NK-92 (cell line): ENCODE data around the gene NTF3.

Experiments
- DNase-seq: peaks from one replicate; lab custom pipeline; 2025; ENCODE audit not compliant: unreplicated experiment; lab: John Stamatoyannopoulos, UW

NTF3 gene

DNA sequence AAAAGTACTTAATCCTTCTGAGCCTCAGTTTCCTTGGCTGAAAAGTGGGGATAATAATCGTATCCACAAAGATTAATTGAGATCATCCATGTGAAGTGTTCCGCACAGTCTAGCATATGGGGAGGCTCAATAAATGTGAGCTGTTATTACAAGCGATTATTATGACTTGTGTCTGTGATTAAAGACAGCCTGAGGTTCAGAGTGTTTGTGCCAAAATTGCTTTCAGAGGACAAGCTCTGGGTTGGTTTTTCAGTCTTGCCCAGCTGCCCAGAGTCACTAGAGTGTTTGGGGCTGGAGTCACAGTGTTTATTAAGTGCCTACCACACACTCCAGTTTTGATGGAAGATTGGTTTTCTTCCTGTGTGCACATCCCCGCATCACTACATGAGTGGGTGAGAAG, 53.5 kb downstream of the NTF3 start:
- no peak for DNase-seq

DNA sequence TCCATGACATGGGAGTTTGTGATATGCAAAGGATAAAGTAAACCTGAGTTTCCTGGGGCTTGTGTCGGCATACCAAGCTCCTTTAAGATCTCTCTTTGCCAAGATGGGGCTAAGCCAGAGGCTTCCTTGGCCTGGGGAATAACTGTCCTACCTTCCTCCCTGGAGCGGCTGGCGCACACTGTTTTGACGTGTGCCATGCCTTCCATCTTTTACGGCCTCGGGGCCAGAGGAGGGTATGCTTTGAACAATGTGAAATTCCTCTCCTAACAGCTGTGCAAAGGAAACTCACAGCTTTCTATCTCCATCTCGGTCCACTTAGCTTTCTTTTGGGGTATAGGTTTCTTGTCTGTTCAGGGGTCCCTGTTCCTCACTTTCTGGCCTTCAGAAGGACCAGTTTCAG, 55.2 kb downstream of the NTF3 start:
- DNase-seq, result no peak

DNA sequence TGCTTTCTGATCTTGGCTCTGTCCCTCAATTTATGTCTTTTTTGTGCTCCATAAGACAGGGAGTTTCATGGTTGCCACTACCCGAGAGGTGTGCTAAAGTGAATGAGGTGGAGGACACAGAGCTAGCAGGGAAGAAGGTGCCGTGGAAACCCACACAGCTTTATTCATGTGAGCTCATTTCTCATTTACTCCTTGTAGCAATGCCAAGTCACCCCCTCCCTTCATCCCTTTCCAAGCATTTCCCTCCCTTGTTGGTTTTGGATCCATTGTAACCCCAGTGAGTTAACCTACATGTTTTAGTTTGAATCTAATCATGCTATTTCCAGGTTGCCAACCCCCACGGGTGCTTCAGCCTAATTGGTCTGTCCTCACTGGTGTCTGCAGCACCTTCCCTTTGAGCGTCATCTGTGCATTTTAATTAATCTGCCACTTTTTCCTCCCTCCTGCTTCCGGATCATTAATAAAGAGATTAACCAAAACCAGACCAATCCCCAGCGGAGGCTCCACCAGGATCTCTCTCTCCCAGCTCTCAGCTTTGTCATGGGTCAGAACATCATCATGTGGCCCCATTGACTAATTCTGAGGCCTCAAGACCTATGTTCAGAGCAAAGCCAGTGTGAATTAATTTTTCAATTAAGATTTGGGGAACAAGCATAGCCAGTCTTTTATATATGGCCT, 56.2 kb downstream of the NTF3 start:
- DNase-seq, result no peak

DNA sequence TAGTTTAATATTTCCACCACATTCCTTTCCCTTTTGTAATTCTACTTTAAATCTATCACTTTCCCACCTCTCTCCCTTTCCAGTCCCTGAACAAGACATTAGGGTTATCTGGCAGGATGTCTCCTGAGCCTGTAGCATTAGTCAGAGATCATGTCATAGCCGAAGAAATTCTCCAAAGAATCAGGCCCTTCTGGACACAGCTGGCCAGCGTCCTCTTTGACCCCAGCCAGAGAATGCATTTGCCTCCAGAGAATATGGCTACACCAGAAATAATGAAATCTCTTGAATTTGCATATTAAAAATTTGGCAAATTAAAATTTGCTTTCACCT, 56.7 kb downstream of the NTF3 start:
- no peak for DNase-seq

DNA sequence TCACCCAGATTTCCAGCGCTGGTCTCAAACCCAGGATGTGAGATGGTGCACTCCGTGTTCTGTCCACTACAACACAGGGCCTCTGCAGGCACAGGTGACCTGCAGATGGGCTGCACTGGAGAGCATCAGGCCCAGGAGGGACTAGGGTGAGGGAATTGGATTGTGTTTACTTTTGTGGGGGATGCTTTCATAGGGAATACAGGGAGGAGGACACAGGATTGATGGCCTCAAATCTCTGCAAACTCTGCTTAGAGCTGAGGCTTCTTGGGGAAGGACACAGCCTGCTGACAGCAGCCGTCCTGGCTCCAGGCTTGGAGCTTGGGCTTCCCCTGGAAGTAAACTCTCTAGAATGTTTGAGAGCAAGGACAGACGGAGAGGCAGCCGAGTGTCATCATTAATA, 57.1 kb downstream of the NTF3 start:
- no peak for DNase-seq

DNA sequence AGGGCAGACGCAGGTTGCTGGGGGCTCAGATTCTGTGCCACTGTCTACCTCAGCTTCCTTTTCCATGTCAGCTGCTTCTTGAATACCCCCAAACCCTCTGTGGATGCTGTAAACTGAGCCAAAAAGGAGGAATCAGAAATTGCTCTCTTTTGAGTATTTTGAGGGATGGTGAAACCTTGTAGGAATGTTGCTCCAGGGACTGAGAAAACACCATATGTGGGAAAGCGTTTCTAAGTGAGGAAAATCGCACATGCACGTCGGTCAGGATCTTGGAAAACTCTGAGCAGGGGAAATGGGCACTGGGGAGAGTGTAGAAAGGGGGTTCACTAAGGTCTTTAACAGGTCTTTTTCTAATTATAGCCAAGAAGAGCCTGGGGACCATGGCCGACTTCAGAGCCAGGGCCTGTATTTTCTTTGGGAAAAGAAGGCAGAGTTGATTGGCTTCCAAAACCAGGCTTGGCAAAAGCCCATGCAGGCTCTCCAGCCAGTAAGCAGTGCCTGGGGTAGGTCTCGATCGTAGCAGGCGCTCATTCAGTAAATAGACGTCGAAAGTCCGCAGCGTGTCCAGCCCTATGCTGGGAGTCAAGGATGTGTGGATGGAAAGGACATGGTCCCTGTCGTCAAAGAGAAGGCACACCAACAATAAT, 58.0 kb downstream of the NTF3 start:
- DNase-seq, result no peak

DNA sequence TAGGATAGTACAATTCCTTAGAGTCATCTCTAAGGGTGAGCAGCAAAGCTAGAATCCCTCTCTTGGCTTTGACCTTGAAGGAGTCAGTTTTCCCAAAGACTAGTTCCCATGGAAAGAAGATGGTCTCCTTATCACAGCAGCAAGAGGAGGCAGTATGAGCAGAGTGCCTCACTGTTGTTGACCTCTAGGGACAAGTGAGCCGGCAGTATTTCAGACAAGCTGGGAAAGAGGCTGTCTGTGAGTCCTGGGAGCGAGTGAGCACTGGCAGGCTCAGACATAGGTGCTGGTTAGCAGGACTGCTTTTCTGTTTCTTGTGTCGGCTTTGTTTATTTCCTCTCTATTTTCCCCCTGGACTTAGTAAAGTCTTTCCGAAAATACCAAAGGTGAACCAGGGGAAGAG, 60.7 kb downstream of the NTF3 start:
- no peak for DNase-seq

DNA sequence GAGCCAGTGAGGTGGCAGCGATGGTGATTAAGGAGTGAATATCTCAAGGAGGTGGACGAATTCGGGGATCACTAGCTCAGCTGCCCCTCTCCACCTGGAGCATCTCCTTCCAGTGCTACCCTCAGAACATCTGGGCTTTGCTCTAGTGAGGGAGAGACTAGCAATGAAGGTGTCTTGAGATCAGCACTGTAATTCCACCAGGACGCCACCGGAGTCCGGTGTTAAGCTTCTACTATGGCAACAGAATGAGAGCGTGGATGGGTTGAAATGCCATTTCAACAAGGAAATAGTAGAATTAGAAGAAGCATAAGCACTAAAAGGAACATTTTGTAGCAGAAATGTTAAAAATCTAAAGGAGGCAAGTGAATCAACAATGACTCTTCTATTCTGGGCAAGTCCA, 61.1 kb downstream of the NTF3 start:
- DNase-seq, result no peak

DNA sequence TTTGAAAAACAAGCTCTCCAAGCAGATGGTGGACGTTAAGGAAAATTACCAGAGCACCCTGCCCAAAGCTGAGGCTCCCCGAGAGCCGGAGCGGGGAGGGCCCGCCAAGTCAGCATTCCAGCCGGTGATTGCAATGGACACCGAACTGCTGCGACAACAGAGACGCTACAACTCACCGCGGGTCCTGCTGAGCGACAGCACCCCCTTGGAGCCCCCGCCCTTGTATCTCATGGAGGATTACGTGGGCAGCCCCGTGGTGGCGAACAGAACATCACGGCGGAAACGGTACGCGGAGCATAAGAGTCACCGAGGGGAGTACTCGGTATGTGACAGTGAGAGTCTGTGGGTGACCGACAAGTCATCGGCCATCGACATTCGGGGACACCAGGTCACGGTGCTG, 62.4 kb downstream of the NTF3 start:
- DNase-seq, result no peak

DNA sequence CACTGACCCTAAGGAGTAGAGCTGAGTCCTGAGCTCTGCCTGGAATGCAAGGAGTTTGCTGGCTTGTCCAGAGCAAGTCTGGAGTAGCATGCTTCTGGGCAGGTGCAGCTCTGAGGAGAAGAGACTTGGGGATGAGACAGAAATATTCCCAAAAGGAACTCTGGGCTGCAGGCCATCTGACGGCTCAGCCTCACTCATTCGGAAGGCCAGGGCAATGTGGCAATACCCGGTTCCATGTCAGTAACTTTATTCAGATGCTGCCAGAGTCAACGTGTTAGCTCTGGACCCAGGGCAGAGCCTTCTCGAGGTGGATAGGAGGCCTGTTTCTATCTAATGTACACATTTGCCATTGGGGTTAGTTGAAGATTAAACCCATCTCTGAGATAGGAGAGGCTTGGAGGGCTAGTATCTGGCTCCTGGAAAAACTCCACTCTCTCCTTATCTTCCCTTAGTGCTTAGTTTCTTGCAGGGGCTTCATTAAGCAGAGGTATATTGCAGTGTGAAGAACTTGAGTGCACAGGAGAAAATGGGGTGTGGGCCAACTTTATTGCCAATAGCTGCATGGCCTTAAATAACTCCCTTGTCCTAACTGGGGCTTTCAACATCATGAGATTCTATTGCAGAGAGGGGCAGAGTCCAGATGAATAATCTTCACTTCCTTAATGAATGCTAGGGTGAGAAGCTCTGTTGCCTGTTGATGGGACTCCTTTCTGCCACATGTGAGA, 65.6 kb downstream of the NTF3 start:
- DNase-seq, result no peak

DNA sequence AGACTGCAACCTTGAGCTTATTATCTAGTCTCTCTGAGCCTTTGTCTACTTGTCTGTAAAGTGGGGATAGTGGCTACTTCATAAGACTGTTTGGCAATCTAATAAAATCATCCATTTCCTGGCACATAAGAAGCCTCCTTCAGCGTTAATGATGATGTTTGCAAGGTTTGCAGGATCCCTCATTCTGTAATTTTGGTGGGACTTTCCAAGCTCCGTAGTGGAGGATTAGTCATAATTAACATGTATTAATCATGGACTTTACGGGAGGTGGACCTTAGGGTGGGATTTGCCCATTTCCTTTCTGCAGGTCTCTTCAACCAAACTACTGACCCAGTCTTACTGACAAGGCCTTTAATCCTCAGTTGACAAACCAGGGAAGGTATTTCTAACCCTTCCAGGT, 66.2 kb downstream of the NTF3 start:
- DNase-seq, result no peak

DNA sequence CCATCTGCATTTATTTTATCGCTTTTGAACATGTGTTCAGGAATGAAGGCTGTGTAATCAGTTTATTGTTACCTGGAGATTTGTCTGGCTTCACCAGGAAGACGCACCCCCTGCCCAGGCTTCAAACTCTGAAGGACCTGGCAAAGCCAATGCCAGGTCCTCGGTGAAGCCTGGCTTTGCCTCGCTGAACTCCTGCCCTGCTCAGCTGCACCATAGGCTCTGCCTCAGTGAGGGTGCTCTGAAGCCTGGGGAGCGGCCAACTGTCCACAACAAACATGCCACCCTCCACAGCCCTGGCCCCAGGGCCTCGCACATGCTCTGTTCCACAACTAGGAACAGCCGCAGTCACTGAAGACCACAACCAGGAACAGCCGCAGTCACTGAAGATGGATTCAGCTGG, 66.9 kb downstream of the NTF3 start:
- DNase-seq, result no peak

DNA sequence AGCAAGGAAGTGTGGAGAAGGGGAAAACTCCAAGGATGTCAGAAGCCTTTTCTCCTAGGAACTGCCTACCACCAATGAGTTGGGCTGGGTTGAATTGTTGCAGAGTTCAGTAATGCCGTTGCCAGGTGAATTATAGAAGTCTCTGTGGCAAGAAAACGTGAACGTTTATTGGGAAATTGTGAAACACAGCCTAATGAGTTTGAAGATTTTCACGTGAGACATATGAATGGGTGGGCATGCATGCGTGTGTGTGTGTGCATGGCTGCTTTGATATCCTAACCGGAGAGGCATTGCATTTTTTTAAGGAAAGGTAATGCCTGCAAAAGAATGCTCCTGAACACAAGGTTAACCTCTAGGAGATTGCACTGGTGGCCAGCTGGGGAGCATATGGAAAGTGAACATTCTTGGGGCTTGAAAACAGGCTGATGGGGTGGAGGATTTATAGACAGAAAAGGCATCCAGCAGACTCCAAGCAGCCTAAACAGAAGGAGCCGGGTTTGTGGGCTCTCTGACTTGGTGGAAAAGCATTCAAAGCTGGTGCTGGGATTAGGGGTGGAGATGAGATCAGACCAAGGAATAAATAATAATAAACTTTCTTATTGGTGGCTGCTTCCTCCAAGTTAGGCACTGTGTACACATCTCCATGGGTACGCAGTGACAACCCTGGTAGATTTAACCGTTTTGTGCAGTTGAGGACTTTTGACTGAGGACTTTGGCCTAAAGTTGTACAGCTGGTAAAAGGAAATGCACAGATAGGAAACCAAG, 67.8 kb downstream of the NTF3 start:
- DNase-seq, result no peak

DNA sequence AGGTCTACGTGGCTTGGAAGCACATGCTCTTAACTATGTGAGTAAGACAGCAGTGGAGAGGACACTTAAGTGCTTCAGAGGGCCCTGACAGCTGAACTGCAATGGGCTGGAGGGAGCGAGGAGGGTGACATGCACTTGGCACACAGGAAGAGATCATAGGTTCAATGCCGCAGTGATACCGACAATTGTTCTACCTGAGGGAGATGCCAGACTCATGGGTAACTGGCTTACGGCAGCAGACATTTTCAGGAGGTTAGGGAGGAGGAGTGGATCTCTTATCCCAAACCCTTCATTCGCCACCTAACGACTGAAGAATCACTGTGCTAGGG, 68.4 kb downstream of the NTF3 start:
- no peak for DNase-seq

DNA sequence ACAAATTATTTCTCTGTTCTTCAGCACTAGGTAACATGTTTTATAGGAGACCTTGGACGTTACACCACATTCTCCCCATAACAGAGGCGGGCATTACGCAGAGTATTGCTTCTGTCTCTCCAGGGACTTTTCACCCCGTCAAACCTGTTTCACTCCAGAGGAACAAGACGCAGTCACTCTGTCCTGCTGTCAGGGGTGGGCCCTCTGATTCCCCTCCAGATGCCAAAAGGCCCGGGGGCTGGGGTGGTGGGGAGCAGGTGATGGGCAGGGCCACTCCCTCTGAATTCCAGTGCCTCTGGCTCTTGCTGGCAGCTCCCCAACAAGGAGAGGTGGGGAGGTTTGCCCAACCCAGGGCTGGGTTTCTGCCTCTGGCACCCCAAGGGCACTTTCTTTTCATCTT, 71.9 kb downstream of the NTF3 start:
- DNase-seq, result no peak

DNA sequence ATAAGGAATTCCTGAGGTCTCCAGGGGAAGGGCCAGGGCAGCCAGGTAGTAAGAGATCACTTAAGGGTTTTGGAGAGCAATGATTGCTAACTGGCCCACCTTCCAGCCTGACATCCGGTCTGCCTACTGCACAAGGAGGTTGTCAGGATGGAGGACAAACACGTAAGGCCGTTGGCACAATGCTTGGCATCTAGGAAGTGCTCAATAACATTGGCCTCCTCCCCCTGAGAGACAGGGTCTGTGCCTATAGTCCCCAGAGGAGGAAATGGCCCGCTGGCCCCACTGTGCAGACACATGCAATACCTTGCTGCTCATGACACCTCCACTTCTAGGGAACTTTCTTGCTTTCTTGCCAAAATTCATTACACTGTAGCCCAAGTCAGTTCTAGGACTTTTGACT, 73.2 kb downstream of the NTF3 start:
- DNase-seq, result no peak

DNA sequence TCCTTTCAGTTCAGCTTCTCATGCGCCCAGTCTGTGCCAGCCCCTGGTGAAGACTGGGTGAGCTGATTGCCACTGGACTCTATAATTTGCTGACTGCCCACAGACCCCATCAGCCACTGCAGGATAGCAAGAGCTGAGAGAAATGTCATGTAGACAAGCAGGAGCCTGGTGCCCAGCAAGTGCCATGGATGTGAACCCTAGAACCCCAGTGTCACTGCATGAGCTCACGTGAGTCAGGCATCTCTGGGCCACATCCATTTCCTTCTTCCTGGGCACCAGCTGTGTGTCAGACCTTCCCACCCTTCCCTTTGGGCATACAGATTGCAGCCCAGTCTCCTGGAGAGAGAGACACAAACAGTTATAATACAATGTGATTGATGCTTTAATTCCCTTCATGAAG, 73.8 kb downstream of the NTF3 start:
- DNase-seq, result no peak

DNA sequence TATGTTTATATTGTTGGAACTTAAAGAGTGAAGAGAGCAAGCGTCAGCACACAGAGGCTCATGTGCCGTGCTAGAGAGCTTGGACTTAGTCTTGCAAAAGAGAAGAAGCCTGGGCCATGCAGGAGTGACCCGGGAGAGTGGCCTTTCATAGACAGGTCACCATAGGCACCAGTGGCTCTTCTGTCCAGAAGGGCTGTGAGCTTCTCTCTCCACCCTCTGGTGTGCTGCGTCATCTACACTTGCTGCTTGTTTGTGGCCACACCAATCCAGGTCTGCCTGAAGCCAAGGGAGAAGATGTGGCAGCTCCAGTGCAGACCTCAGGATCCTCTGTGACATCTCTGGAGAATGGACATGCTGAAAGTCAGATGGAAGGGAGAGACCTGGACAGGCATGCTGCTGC, 74.4 kb downstream of the NTF3 start:
- DNase-seq, result no peak

DNA sequence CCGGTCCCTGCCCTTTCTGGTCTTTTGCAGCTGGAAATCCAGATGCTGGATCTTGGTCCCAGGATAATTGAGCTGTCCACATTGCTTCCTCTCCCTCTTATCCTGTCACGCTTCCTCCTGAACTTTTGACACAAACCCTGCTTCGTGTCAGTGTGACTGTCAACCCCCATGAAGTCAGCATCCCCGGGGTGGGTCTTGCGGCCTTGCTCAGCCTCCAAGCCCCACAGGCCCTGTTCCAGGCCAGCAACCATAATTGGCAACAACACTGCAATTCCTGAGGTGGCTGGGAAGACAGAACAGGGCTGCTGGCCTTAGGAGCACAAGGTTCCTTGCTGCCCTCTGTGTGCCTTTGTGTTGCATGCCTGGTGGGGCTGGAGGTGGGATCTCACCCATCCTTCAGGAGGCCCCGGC, 74.9 kb downstream of the NTF3 start:
- DNase-seq, result no peak

DNA sequence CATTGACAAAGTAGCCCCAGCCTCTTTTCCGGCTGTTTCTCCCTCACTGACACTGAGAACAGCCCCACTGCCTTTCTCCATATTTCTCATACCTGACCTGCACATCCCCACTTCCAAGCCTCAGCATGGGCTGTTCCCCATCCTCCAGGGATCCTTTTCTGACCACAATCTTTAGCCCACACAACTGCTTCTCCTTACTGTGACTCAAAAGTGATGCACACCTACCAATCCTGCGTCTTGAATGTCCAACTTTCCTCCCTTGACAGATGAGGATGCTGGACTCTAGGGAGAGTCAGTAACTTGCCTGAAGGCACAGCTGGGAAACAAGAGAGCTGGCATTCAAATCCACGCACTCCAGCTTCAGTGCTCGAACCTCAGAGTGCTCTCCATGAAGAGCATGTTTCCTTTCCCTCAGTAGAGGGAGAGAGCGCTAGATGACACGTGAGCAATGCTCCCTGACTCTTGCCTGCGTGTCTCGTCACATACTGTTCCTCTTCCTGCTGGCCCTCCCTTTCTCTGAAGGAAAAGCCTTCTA, 75.6 kb downstream of the NTF3 start:
- no peak for DNase-seq

DNA sequence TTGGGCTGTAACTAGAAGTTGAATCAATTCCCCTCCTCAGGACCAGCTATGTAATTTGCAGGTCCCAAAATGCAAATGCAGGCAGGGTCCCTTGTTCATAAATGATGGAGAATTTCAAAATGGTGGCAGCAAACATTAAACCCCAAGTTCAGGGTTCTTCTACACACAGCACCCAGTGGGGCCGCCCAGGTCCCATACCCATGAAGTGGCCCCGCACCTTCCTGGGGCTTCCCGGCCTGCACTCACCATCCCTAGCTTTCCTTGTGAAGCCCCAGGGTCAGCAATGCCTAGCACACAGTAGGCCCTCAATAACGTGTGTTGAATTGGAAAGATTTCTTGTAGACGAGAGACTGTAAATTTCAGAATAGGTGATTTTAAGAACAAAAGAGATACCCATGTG, 76.0 kb downstream of the NTF3 start:
- no peak for DNase-seq

DNA sequence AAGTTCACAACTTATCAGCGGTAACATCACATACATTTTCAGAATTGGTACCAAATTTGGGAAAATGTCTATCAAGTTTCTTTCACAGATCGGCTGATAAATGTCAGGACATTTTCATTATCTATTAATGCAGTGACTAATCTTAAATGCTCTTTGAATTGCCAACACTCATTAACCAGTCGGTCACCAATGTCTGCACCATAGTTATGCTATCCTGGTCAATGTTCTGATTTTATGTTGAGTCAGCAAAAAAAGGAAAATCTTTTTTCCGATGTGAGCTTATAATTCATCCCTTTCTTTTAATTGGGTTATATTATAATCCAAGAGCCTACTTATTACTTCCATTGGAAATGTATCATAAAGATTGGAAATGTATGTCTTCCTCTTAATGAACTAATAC, 77.2 kb downstream of the NTF3 start:
- no peak for DNase-seq
